Transverse colon (tissue), 4 donors: ENCODE results near the gene ZNF280A.

ENCODE experiments used
- POLR2A ChIP-seq: fragments of 450-650 bp; IDR thresholded peaks from one replicate; pipeline ENCODE4 v1.6.1; 2016; ENCODE audit warnings: antibody characterized with exemption, mild to moderate bottlenecking, moderate library complexity
- POLR2AphosphoS5 ChIP-seq, 3 donors: sonication (generic); formaldehyde crosslinking; IDR thresholded peaks; one replicate each; pipeline ENCODE4 v1.6.1; 2016; ENCODE audit warnings: antibody characterized with exemption in 3 of 3
- TF ChIP-seq, protein P1 (sequence below), 5 experiments: fragments of 200-600 bp in 3 of 5; fragments of 450-650 bp in 2 of 5; sonication (generic) in 3 of 5; IDR thresholded peaks; 1 replicate in 2 of 5; 2 replicates in 3 of 5; pipeline ENCODE4 v1.5.1; 2016 to 2017; ENCODE audit warnings: antibody characterized with exemption in 5 of 5, inconsistent platforms in 3 of 5, mild to moderate bottlenecking in 2 of 5, moderate library complexity in 1 of 5

DNA sequence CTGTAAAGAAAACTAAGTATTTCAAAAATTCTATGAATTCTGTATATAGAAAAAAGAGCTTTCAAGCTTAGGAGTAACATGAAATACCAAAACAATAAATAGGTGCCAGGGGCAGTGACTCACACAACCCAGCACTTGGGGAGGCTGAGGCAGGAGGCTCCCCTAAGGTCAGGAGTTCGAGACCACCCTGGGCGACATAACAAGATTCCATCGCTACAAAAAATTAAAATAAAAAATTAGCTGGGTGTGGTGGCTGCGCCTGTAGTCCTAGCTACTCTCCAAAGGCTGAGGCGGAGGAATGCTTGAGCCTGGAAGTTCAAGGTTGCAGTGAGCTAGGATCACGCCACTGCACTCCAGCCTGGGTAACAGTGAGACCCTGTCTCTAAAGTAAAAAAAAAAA lies 33.0 kb downstream of the ZNF280A start:
- TF ChIP-seq, protein P1, sequence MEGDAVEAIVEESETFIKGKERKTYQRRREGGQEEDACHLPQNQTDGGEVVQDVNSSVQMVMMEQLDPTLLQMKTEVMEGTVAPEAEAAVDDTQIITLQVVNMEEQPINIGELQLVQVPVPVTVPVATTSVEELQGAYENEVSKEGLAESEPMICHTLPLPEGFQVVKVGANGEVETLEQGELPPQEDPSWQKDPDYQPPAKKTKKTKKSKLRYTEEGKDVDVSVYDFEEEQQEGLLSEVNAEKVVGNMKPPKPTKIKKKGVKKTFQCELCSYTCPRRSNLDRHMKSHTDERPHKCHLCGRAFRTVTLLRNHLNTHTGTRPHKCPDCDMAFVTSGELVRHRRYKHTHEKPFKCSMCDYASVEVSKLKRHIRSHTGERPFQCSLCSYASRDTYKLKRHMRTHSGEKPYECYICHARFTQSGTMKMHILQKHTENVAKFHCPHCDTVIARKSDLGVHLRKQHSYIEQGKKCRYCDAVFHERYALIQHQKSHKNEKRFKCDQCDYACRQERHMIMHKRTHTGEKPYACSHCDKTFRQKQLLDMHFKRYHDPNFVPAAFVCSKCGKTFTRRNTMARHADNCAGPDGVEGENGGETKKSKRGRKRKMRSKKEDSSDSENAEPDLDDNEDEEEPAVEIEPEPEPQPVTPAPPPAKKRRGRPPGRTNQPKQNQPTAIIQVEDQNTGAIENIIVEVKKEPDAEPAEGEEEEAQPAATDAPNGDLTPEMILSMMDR (IDR thresholded peaks at IDR 0.05), result no peak
- TF ChIP-seq POLR2AphosphoS5 (IDR thresholded peaks at IDR 0.05) (no peak), POLR2A (no peak)
